K562 treated with DMSO at 1 percent for 4 hours (cell line): ENCODE data around the gene WDR27. TPM values are rescaled to one million over a fixed set of nuclear protein-coding genes. Genes with fewer than 3 reads are reported as not detected.

Experiments
- total RNA-seq: library from RNA; unstranded; fragments of 300-600 nt; gene quantifications from 2 replicates; pipeline ENCODE4 v1.2.3, GENCODE V29; 2022; ENCODE audit not compliant: insufficient read depth

WDR27 gene
- total RNA-seq, result 17.7 and 25.3 TPM in 2 replicates

DNA sequence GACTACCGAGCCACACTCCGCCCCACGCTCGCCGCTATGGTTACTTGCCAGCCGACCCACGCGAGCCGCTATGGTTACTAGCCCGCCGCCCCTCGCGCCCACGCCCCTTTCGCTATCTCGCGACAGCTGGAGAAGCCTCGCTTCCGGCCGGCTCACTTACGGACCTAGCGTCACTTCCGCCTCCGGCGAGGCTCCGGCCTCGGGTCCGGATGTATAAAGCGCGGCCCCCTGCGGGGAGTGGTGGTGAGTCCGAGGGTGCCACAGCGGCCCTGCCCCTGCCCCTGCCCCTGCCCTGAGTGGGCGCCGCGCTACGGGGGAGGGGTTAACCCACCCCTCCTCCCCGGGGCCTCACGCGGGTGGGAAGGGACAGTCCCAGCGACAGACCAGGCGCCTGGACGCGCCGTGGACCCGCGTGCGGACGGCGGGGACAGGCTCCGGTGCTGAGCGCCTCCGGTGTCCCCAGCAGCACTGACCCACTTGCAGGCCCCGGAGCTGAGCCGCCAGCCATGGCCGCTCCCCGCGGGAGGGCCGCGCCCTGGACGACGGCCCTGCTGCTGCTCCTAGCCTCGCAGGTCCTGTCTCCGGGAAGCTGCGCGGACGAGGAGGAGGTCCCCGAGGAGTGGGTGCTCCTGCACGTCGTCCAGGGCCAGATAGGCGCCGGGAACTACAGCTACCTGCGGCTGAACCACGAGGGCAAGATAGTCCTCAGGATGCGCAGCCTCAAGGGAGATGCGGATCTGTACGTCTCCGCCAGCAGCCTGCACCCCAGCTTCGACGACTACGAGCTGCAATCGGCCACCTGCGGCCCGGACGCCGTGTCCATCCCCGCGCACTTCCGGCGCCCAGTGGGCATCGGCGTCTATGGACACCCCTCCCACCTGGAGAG, at the start of gene WDR27, which contains the start of gene C6orf120:
TSS of gene WDR27 (minus strand) at position 76 of the 886 bp plus-strand sequence. CDS start 13,024 bp downstream, outside the sequence.
TSS of gene C6orf120 (plus strand) at position 173 of the 886 bp plus-strand sequence. CDS start at position 507, 334 bp downstream.

DNA sequence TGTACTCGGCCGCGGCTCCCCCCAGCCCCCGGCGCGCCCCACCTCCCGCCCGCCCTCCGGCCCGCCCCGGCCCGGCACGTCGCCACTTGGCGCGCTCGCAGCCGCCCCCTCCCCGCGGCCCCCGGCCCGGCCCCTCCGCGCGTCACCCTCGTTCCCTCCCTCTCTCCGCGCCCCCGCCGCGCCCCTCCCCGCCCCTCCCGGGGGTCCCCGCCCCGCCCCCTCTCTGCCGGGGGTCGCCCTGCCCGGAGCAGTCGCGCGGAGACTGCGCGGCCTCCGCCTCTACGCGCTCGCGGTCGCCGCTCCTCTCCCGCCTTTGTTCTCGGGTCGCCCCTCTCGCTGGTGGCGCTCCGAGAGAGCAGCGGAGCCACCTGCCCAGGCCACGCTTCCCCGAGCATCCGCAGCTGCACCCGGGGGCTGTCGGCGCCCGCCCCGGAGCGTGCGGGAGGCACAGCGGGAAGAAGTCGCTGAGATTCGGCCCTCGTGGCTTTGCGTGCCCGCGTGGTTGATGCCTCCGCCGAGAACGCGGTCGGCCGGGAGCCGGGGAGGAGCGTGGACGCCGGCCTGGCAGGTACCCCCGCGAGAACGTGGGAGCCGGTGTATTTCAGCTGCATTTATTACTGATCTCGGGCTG, 22.8 kb upstream of the WDR27 start, which contains the start of gene PHF10:
TSS of gene PHF10 (minus strand) at position 7 of the 631 bp plus-strand sequence. CDS start 569 bp downstream, outside the sequence.

Other genes starting within 250 kb of the WDR27 start
- 25.3 and 29.7 TPM in 2 replicates for gene C6orf120, start 97 bp upstream of the WDR27 start, total RNA-seq
- gene PHF10, start 22.5 kb upstream of the WDR27 start, total RNA-seq, result 40.0 and 56.8 TPM in 2 replicates
- gene DYNLT2, start 49.5 kb upstream of the WDR27 start, total RNA-seq, result 3.5 and 3.7 TPM in 2 replicates
- 10.0 and 12.8 TPM in 2 replicates for gene ERMARD, start 49.6 kb upstream of the WDR27 start, total RNA-seq